Esophagus squamous epithelium (tissue), 5 donors: ENCODE results near the gene ATPAF2. TPM values are rescaled to one million over a fixed set of nuclear protein-coding genes. Genes with fewer than 3 reads are reported as not detected.
A peak's percentile ranks its signal among the peaks of the same experiment; 100 is the strongest.

ENCODE experiments used
- DNase-seq: peaks from one replicate; lab custom pipeline; 2025; lab: John Stamatoyannopoulos, UW
- H3K27ac ChIP-seq, 4 donors: fragments of 200-600 bp; sonication (generic); one replicate each; pipeline ENCODE4 v1.5.1; 2016 to 2019; ENCODE audit warnings: mild to moderate bottlenecking in 1 of 4
- H3K27me3 ChIP-seq, 4 donors: fragments of 200-600 bp; sonication (generic); 1 replicate in 3 of 4; 2 replicates in 1 of 4; pipeline versions ENCODE4 v1.5.1 to v1.6.0; 2017 to 2021; ENCODE audit warnings: antibody characterized with exemption in 1 of 4
- H3K36me3 ChIP-seq, 3 donors: fragments of 200-600 bp; sonication (generic); one replicate each; pipeline ENCODE4 v1.5.1; 2016 to 2019
- H3K4me1 ChIP-seq, 3 donors: fragments of 200-600 bp; sonication (generic); one replicate each; pipeline ENCODE4 v1.5.1; 2017 to 2019
- H3K4me3 ChIP-seq, 4 donors: fragments of 200-600 bp; sonication (generic); 1 replicate in 3 of 4; 2 replicates in 1 of 4; pipeline ENCODE4 v1.5.1; 2016 to 2019; ENCODE audit warnings: mild to moderate bottlenecking in 2 of 4, moderate library complexity in 1 of 4
- H3K9me3 ChIP-seq, 3 donors: fragments of 200-600 bp; sonication (generic); one replicate each; pipeline ENCODE4 v1.5.1; 2016 to 2019
- CTCF ChIP-seq, 6 experiments: fragments of 450-650 bp in 4 of 6; fragments of 200-600 bp in 2 of 6; sonication (generic) in 2 of 6; IDR thresholded peaks; one replicate each; pipeline ENCODE4 v1.5.1; 2016 to 2019; ENCODE audit warnings: antibody characterized with exemption in 6 of 6, mild to moderate bottlenecking in 4 of 6, moderate library complexity in 4 of 6
- POLR2A ChIP-seq, 4 donors: fragments of 450-650 bp; IDR thresholded peaks; one replicate each; pipeline ENCODE4 v1.6.1; 2017; ENCODE audit warnings: antibody characterized with exemption in 4 of 4, mild to moderate bottlenecking in 4 of 4, moderate library complexity in 3 of 4
- WGBS, 2 donors: methylation state at CpG; one replicate each; pipeline ENCODE4 v1.1.5; 2018; 5-methylcytosine and 5-hydroxymethylcytosine counted together
- intact Hi-C: fragments of 100-400 bp; cut with DNase I; formaldehyde crosslinking; loops from one replicate; pipeline ENCODE4 v1.15.0; 2022
- total RNA-seq, 4 donors: library from RNA; depleted of rRNA; stranded (reverse); fragments of >200 nt; gene quantifications; one replicate each; pipeline ENCODE4 v1.1.0, GENCODE V29; 2016
- donor health status: DM: yes; HTN: yes; CAD: no.

Gene ATPAF2
- total RNA-seq, 4 donors from 2014 or later: 15.8 to 26.9 (median 20.7) TPM

- H3K9me3 ChIP-seq: no peaks in the 10 kb centered on the region
- intact Hi-C loops: no loop called here
- H3K27ac ChIP-seq: peak overlapping the region; percentile 7 to 73 (median 67)
- H3K36me3 ChIP-seq: no peaks in the 10 kb centered on the region
- TF ChIP-seq POLR2A (IDR thresholded peaks at IDR 0.05) (no peak), CTCF (IDR thresholded peaks at IDR 0.05) (no peak)
- DNase-seq: no peak
- H3K4me3 ChIP-seq: no peak overlapping the region
- WGBS, 2 donors: 86 to 88% methylated on average over 11 of the region's 14 CpGs
- H3K27me3 ChIP-seq: no peaks in the 10 kb centered on the region
- H3K4me1 ChIP-seq: peaks cover 3 to 34% (median 9%) of the 10 kb centered on the region in 3 donors
Observed at GRCh38 chr17:17978481-17979424, 60.2 kb downstream of the ATPAF2 start.

GRCh38 chr17:17976931-17977570, 61.9 kb downstream of the ATPAF2 start:
- Histone ChIP-seq H3K4me3 (no peak overlapping the region), H3K27me3 (no peaks in the 10 kb centered on the region), H3K9me3 (no peaks in the 10 kb centered on the region), H3K4me1 (peaks cover 0 to 29% (median 10%) of the 10 kb centered on the region in 3 donors), H3K36me3 (no peaks in the 10 kb centered on the region), H3K27ac (no peak overlapping the region)
- WGBS, 2 donors: 75 to 79% methylated on average over 9 of the region's 10 CpGs
- intact Hi-C loops: no loop called here
- TF ChIP-seq CTCF (IDR thresholded peaks at IDR 0.05) (no peak), POLR2A (IDR thresholded peaks at IDR 0.05) (no peak)
- no peak for DNase-seq

- Histone ChIP-seq H3K9me3 (no peaks in the 10 kb centered on the region), H3K4me3 (no peak overlapping the region), H3K36me3 (no peaks in the 10 kb centered on the region), H3K27me3 (no peaks in the 10 kb centered on the region), H3K27ac (no peak overlapping the region), H3K4me1 (peaks cover 12 to 42% (median 20%) of the 10 kb centered on the region in 3 donors)
- intact Hi-C loops: no loop called here
- 62 to 71% methylated on average over 6 of the region's 8 CpGs for WGBS, 2 donors
- TF ChIP-seq CTCF (IDR thresholded peaks at IDR 0.05) (no peak), POLR2A (IDR thresholded peaks at IDR 0.05) (no peak)
- DNase-seq: no peak
Observed at GRCh38 chr17:17975436-17975835, 63.5 kb downstream of the ATPAF2 start.

GRCh38 chr17:17972952-17973254, 66.1 kb downstream of the ATPAF2 start:
- no peak for DNase-seq
- Histone ChIP-seq H3K9me3 (no peaks in the 10 kb centered on the region), H3K4me1 (peaks cover 17 to 48% (median 20%) of the 10 kb centered on the region in 3 donors), H3K27me3 (no peaks in the 10 kb centered on the region), H3K4me3 (peak overlapping the region; percentile 31 to 65 (median 57)), H3K36me3 (no peaks in the 10 kb centered on the region), H3K27ac (peak overlapping the region; percentile 31 to 75 (median 58))
- 1 to 6% methylated on average over 8 to 13 of the region's 13 CpGs for WGBS, 2 donors
- TF ChIP-seq CTCF (IDR thresholded peaks at IDR 0.05): no peak
- no peak for TF ChIP-seq POLR2A (IDR thresholded peaks at IDR 0.05)
- intact Hi-C loops: no loop called here
